Lung (tissue), 12 donors: ENCODE results near the gene EPHA4. TPM values are rescaled to one million over a fixed set of nuclear protein-coding genes. Genes with fewer than 3 reads are reported as not detected.

Source experiments
- ATAC-seq: fragments of 200-7000 bp; cut with Tn5 transposase; one replicate; pipeline ENCODE4 v1.9.1; 2020; ENCODE audit warnings: moderate number of reproducible peaks; ENCODE audit not compliant: insufficient read depth, low FRiP score
- DNase-seq, 3 donors: peaks; one replicate each; pipeline ENCODE4 v3.0.0-alpha.2; 2013 to 2017
- H3K27ac ChIP-seq, 2 donors: one replicate each; pipeline ENCODE4 v1.5.1; 2013; ENCODE audit warnings: mild to moderate bottlenecking in 2 of 2, moderate library complexity in 2 of 2, control low read depth in 1 of 2, inconsistent platforms in 1 of 2, low read depth in 1 of 2, low read length in 1 of 2
- H3K27me3 ChIP-seq, 3 donors: one replicate each; pipeline ENCODE4 v1.5.1; 2013; ENCODE audit warnings: low read length in 2 of 3; ENCODE audit not compliant: control insufficient read depth in 3 of 3, insufficient read depth in 3 of 3
- H3K36me3 ChIP-seq, 4 donors: one replicate each; pipeline ENCODE4 v1.5.1; 2013; ENCODE audit warnings: low read length in 4 of 4, mild to moderate bottlenecking in 1 of 4, moderate library complexity in 1 of 4; ENCODE audit not compliant: control insufficient read depth in 4 of 4, insufficient read depth in 4 of 4
- H3K4me1 ChIP-seq, 5 donors: one replicate each; pipeline ENCODE4 v1.5.1; 2013; ENCODE audit warnings: low read length in 5 of 5, mild to moderate bottlenecking in 2 of 5, moderate library complexity in 1 of 5; ENCODE audit not compliant: control insufficient read depth in 5 of 5, insufficient read depth in 5 of 5
- H3K4me3 ChIP-seq: one replicate; pipeline ENCODE4 v1.5.1; 2013; ENCODE audit warnings: mild to moderate bottlenecking, control low read depth, moderate library complexity
- H3K9ac ChIP-seq, 2 donors: one replicate each; pipeline ENCODE4 v1.5.1; 2013; ENCODE audit warnings: low read length in 2 of 2, control low read depth in 1 of 2; ENCODE audit not compliant: insufficient read depth in 1 of 2
- H3K9me3 ChIP-seq, 4 donors: one replicate each; pipeline ENCODE4 v1.5.1; 2013; ENCODE audit warnings: low read length in 3 of 4, mild to moderate bottlenecking in 1 of 4, moderate library complexity in 1 of 4; ENCODE audit not compliant: control insufficient read depth in 4 of 4, insufficient read depth in 3 of 4
- WGBS, 2 donors: extraction: QIAGEN DNeasy Blood & Tissue Kit; methylation state at CpG; one replicate each; pipeline ENCODE4 v1.1.7; 2013; 5-methylcytosine and 5-hydroxymethylcytosine counted together
- polyA plus RNA-seq, 2 donors: library from polyadenylated mRNA; stranded (reverse); fragments of 200-250 nt; gene quantifications; one replicate each; pipeline ENCODE4 v1.2.1, GENCODE V29; 2013
- total RNA-seq, 2 donors: library from RNA; depleted of rRNA in 1 of 2; stranded (reverse); fragments of >200 nt in 1 of 2; gene quantifications; one replicate each; pipeline ENCODE4 v1.2.1, GENCODE V29; 2014 to 2021
- TF ChIP-seq, protein P1 (sequence below): IDR thresholded peaks from 2 replicates; pipeline ENCODE4 v1.5.1; 2012; ENCODE audit warnings: mild to moderate bottlenecking; ENCODE audit errors: control extremely low read depth, extremely low read depth
- donor health status: control.
- donor health status: control.
- donor health status: Bipolar disorder and iron deficiency.
- donor health status: healthy.
- donor health status: DM: yes; HTN: yes; CAD: no.

The EPHA4 gene
- total and polyA plus RNA-seq, 4 donors: 2.5 to 28.8 (median 14.7) TPM

DNA sequence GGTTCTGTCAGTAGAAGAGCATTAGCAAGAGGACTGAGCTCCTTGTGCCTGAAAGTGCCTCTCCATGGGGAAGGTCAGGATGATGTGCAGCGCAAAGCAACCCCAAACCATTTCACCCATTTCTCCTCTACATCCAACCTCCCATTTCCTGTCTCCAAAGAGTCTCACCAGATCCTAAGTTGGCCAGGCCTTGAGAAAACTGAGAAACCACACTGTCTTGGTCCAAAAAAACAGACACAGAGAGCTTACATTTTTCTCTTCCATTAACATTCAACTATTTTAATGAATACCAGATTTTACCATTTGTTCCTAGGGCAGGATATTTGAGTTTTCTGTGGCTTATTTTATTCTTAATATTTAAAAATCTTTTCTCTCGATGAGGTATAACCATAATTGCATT lies 195.0 kb downstream of the EPHA4 start:
- no peak for ATAC-seq
- WGBS, 2 donors: 90 to 97% methylated on average over 2 of the region's 2 CpGs
- H3K9ac ChIP-seq: no peak overlapping the region
- no peaks in the 10 kb centered on the region for H3K9me3 ChIP-seq
- H3K27ac ChIP-seq: no peak overlapping the region
- no peaks in the 10 kb centered on the region for H3K36me3 ChIP-seq
- TF ChIP-seq, protein P1, sequence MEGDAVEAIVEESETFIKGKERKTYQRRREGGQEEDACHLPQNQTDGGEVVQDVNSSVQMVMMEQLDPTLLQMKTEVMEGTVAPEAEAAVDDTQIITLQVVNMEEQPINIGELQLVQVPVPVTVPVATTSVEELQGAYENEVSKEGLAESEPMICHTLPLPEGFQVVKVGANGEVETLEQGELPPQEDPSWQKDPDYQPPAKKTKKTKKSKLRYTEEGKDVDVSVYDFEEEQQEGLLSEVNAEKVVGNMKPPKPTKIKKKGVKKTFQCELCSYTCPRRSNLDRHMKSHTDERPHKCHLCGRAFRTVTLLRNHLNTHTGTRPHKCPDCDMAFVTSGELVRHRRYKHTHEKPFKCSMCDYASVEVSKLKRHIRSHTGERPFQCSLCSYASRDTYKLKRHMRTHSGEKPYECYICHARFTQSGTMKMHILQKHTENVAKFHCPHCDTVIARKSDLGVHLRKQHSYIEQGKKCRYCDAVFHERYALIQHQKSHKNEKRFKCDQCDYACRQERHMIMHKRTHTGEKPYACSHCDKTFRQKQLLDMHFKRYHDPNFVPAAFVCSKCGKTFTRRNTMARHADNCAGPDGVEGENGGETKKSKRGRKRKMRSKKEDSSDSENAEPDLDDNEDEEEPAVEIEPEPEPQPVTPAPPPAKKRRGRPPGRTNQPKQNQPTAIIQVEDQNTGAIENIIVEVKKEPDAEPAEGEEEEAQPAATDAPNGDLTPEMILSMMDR: no peak
- no peaks in the 10 kb centered on the region for H3K27me3 ChIP-seq
- H3K4me1 ChIP-seq: peaks cover 0 to 4% (median 0%) of the 10 kb centered on the region in 5 donors
- no peak for DNase-seq
- no peak overlapping the region for H3K4me3 ChIP-seq

DNA sequence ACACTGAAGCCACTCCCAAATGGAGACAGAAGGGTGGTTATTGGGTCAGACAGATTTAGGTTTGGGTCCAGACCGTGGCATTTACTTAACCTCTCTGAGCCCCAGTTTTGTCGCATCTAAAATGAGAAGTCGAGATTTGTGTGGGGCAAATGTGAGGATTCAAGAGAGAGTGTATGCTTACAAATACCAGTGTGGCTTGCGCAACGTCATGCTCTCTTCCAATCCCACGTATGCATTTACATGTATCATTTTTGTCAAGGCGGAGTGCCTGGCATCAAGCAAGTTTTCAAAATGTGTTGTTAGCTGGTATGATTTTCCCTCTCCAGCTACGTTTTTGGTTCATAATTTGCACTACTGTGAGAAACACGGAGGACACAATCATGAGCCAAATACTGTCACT lies 197.9 kb downstream of the EPHA4 start:
- H3K4me3 ChIP-seq: no peak overlapping the region
- peaks cover 0 to 13% (median 0%) of the 10 kb centered on the region in 5 donors for H3K4me1 ChIP-seq
- TF ChIP-seq, protein P1: no peak
- H3K27me3 ChIP-seq: no peaks in the 10 kb centered on the region
- H3K9ac ChIP-seq: no peak overlapping the region
- DNase-seq: no peak
- no peak overlapping the region for H3K27ac ChIP-seq
- 91 to 93% methylated on average over 9 of the region's 9 CpGs for WGBS, 2 donors
- ATAC-seq: no peak
- H3K36me3 ChIP-seq: no peaks in the 10 kb centered on the region
- H3K9me3 ChIP-seq: no peaks in the 10 kb centered on the region

DNA sequence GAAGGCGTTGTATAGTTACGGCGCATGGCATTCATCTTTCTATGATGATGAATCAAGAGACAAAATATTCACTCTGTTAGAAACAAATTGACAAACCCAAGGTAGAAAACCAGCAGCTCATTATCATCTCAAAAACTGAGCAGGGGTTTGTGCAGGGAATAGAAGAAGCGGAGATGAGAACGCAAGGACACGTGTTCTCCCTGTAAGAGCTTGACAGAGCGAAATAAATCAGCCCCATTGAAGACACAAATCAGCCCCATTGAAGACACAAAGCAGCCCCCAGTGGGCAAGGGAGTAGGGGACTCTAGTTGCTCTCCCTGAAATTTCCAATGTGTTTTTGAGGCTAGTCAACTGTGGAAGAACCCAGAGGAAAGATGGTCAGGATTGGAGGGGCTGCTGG lies 199.2 kb downstream of the EPHA4 start:
- 93 to 94% methylated on average over 7 of the region's 7 CpGs for WGBS, 2 donors

More for the DNA sequence above, 199.2 kb downstream of the EPHA4 start:
- no peak overlapping the region for H3K9ac ChIP-seq
- DNase-seq: no peak
- H3K27me3 ChIP-seq: no peaks in the 10 kb centered on the region
- ATAC-seq: no peak
- no peak overlapping the region for H3K27ac ChIP-seq
- no peaks in the 10 kb centered on the region for H3K36me3 ChIP-seq
- no peaks in the 10 kb centered on the region for H3K9me3 ChIP-seq
- peaks cover 0 to 13% (median 0%) of the 10 kb centered on the region in 5 donors for H3K4me1 ChIP-seq
- TF ChIP-seq, protein P1: no peak
- H3K4me3 ChIP-seq: no peak overlapping the region
